HepG2 (cell line): Measurements from ENCODE around the gene FUT6. TPM values are rescaled to one million over a fixed set of nuclear protein-coding genes. Genes with fewer than 3 reads are reported as not detected.

ENCODE experiments used
- LCORL ChIP-seq, 2 experiments: fragments of 450-650 bp in 1 of 2; sonication (generic) in 1 of 2; formaldehyde crosslinking in 1 of 2; IDR thresholded peaks; 2 replicates each; pipeline versions ENCODE4 v1.5.0 to v1.6.1; 2017 to 2020; ENCODE audit warnings: antibody characterized with exemption in 1 of 2, missing genetic modification reagents in 1 of 2
- MAZ ChIP-seq, 2 experiments: sonication (generic) in 1 of 2; formaldehyde crosslinking in 1 of 2; IDR thresholded peaks; 2 replicates each; pipeline versions ENCODE4 v1.5.0 to v1.6.1; 2012 to 2020; ENCODE audit warnings: low read depth in 2 of 2, mild to moderate bottlenecking in 2 of 2, borderline replicate concordance in 1 of 2, improper control_type of control experiment in 1 of 2, low read length in 1 of 2, missing genetic modification reagents in 1 of 2, moderate library complexity in 1 of 2
- NFAT5 ChIP-seq: sonication (generic); formaldehyde crosslinking; IDR thresholded peaks from 2 replicates; pipeline ENCODE4 v1.4.0; 2020; ENCODE audit warnings: missing genetic modification reagents
- SMYD3 ChIP-seq: sonication (generic); formaldehyde crosslinking; IDR thresholded peaks from 2 replicates; pipeline ENCODE4 v1.8.1; 2023; ENCODE audit warnings: mild to moderate bottlenecking, missing genetic modification reagents
- SP140L ChIP-seq: sonication (generic); formaldehyde crosslinking; IDR thresholded peaks from 2 replicates; pipeline ENCODE4 v1.4.0; 2020; ENCODE audit warnings: missing genetic modification reagents, borderline replicate concordance
- STAG1 ChIP-seq: sonication (generic); formaldehyde crosslinking; IDR thresholded peaks from 2 replicates; pipeline ENCODE4 v1.4.0; 2020; ENCODE audit warnings: missing genetic modification reagents
- TAF15 ChIP-seq: fragments of 200-400 bp; formaldehyde crosslinking; IDR thresholded peaks from one replicate; pipeline ENCODE4 v1.6.1; 2018; ENCODE audit warnings: mild to moderate bottlenecking, low read depth, low read length; ENCODE audit not compliant: poor library complexity, severe bottlenecking
- TFAP4 ChIP-seq: sonication (generic); IDR thresholded peaks from 2 replicates; pipeline ENCODE4 v1.6.1; 2016; ENCODE audit warnings: low read depth, borderline replicate concordance
- USF2 ChIP-seq, 2 experiments: sonication (generic) in 1 of 2; formaldehyde crosslinking in 1 of 2; IDR thresholded peaks; 2 replicates each; pipeline versions ENCODE4 v1.5.1 to v1.6.1; 2011 to 2020; ENCODE audit warnings: borderline replicate concordance in 1 of 2, low read depth in 1 of 2, low read length in 1 of 2, mild to moderate bottlenecking in 1 of 2, missing genetic modification reagents in 1 of 2, moderate library complexity in 1 of 2
- ZBTB8A ChIP-seq: sonication (generic); formaldehyde crosslinking; IDR thresholded peaks from 2 replicates; pipeline ENCODE4 v1.4.0; 2020; ENCODE audit warnings: mild to moderate bottlenecking, low read depth, missing genetic modification reagents, borderline replicate concordance
- ZKSCAN5 ChIP-seq: sonication (generic); formaldehyde crosslinking; IDR thresholded peaks from 2 replicates; pipeline ENCODE4 v1.5.1; 2020; ENCODE audit warnings: mild to moderate bottlenecking, missing genetic modification reagents
- ZNF251 ChIP-seq: sonication (generic); formaldehyde crosslinking; IDR thresholded peaks from 2 replicates; pipeline ENCODE4 v1.9.0; 2021; ENCODE audit warnings: mild to moderate bottlenecking, missing genetic modification reagents
- ZNF326 ChIP-seq: sonication (generic); formaldehyde crosslinking; IDR thresholded peaks from 2 replicates; pipeline ENCODE4 v1.4.0; 2020; ENCODE audit warnings: missing genetic modification reagents, borderline replicate concordance
- ZNF414 ChIP-seq: sonication (generic); formaldehyde crosslinking; IDR thresholded peaks from 2 replicates; pipeline ENCODE4 v1.5.0; 2020; ENCODE audit warnings: missing genetic modification reagents
- polyA plus RNA-seq, 8 experiments: library from polyadenylated mRNA; depleted of rRNA in 3 of 8; stranded (reverse) in 7 of 8; unstranded in 1 of 8; fragments of >200 nt; fragmentation: Illumina TruSeq in 4 of 8; extraction: Trizol in 4 of 8; gene quantifications; 2 replicates each; pipeline versions ENCODE4 v1.2.1 to v1.2.3, GENCODE V29; 2011 to 2016; ENCODE audit warnings: low read depth in 4 of 8, missing spikeins in 1 of 8, mixed read lengths in 1 of 8; ENCODE audit not compliant: insufficient read depth in 1 of 8
- total RNA-seq, 5 experiments: library from RNA; depleted of rRNA; stranded (reverse); fragments of >200 nt; fragmentation: Illumina TruSeq; extraction: Trizol; gene quantifications; 2 replicates each; pipeline ENCODE4 v1.2.3, GENCODE V29; 2016; ENCODE audit warnings: low read depth in 1 of 5

The FUT6 gene
- total and polyA plus RNA-seq, 2 of the 13 experiments (the other 11 are each of a cell fraction or from before 2014, with no cell fraction given) = 8.2 to 27.7 TPM

- TF ChIP-seq ZBTB8A (CRISPR knock-in tag) = no peak
- no peak for TF ChIP-seq MAZ (IDR thresholded peaks at IDR 0.05; ENCODE audit: borderline replicate concordance, low read depth, low read length)
- peak; percentile 82 for TF ChIP-seq MAZ (CRISPR knock-in tag; IDR thresholded peaks at IDR 0.05; ENCODE audit: low read depth)
- TF ChIP-seq ZNF414 (CRISPR knock-in tag) = peak; percentile 72; the same call in 1 of the 2 replicates
- peak; percentile 44; the same call in 1 of the 2 replicates for TF ChIP-seq ZNF326 (CRISPR knock-in tag)
- TF ChIP-seq USF2 (IDR thresholded peaks at IDR 0.05; ENCODE audit: low read depth, low read length) = peak; percentile 93
- peak; percentile 94 for TF ChIP-seq USF2 (CRISPR knock-in tag; IDR thresholded peaks at IDR 0.05; ENCODE audit: borderline replicate concordance)
- no peak for TF ChIP-seq LCORL (IDR thresholded peaks at IDR 0.05)
- TF ChIP-seq LCORL (CRISPR knock-in tag; IDR thresholded peaks at IDR 0.05) = peak; percentile 64
- TF ChIP-seq ZKSCAN5 (CRISPR knock-in tag) = 0 out of 2 replicates have a peak, but pooled peaks have one; percentile 21
- TF ChIP-seq STAG1 (CRISPR knock-in tag) = no peak
- no peak for TF ChIP-seq TAF15
- TF ChIP-seq SMYD3 = peak; percentile 90; the same call in 1 of the 2 replicates
- TF ChIP-seq TFAP4 = peak; percentile 41; the same call in 1 of the 2 replicates
- no peak for TF ChIP-seq SP140L (CRISPR knock-in tag)
- no peak for TF ChIP-seq NFAT5 (CRISPR knock-in tag)
- no peak for TF ChIP-seq ZNF251 (CRISPR knock-in tag)
Measured at GRCh38 chr19:5790559-5791520, 48.7 kb downstream of the FUT6 start, which contains the start of gene DUS3L (continued).
